Astrocyte of the spinal cord (primary cell): ENCODE measurements around the gene HS3ST5.

Experiments
- DNase-seq: peaks from one replicate; pipeline ENCODE4 v3.0.0; 2011; ENCODE audit warnings: low read depth, low spot score
- H3K4me3 ChIP-seq: 2 replicates; pipeline ENCODE4 v1.5.1; 2011; ENCODE audit warnings: low read depth, mild to moderate bottlenecking, low read length, moderate library complexity
- CTCF ChIP-seq: IDR thresholded peaks from 2 replicates; pipeline ENCODE4 v1.5.1; 2012; ENCODE audit warnings: low read depth, mild to moderate bottlenecking, low read length, inconsistent platforms
- in situ Hi-C: cut with HindIII; loops from 2 replicates; pipeline ENCODE4 v1.10.0; 2017; ENCODE audit warnings: low sequenced_read_pairs

The HS3ST5 gene

GRCh38 chr6:114144887-114145851, 197.7 kb downstream of the HS3ST5 start:
- no peak for DNase-seq
- no peak overlapping the region for H3K4me3 ChIP-seq
- TF ChIP-seq CTCF: no peak
- in situ Hi-C loops: no loop called here

DNA sequence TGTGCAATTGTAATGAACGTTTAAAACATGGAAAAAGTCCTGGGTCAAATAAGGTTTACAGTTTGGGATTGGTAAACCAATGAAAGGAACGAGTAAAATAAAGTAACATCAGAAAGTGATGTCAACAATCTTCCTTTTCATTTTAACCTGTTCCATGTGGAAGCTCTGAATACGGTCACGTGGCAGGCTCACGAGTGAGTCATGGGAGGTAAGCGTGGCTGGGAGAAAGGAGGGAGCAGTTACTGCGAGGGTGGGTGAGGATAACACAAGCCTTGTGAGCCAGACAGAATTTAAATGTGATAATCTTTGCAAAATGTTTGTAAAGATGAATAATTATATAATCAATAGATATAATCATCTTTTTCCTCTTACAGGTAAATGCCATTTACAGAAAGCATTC, 200.6 kb downstream of the HS3ST5 start:
- in situ Hi-C loops: no loop called here
- H3K4me3 ChIP-seq: no peak overlapping the region
- DNase-seq: no peak
- no peak for TF ChIP-seq CTCF

DNA sequence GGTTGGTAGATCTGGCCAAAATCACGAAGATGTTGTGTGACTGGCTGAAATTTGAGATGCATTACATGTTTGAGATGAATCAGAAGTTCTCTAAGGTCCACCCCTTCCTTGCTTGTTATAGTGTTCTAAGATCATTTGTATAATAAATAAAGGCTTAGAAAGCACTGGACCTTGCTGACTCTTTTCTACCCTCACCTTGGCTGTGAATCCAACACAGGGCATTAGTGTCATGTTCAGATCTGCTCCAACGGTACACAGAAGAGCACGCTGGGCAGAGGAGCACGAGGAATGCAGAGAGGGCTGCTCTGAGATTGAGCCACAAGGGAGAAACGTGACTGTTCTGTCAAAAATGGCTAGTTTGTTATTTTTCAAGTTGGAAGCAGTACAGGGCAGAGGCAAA, 202.4 kb downstream of the HS3ST5 start:
- H3K4me3 ChIP-seq: no peak overlapping the region
- DNase-seq: peak; percentile 12
- in situ Hi-C loops: no loop called here
- no peak for TF ChIP-seq CTCF

DNA sequence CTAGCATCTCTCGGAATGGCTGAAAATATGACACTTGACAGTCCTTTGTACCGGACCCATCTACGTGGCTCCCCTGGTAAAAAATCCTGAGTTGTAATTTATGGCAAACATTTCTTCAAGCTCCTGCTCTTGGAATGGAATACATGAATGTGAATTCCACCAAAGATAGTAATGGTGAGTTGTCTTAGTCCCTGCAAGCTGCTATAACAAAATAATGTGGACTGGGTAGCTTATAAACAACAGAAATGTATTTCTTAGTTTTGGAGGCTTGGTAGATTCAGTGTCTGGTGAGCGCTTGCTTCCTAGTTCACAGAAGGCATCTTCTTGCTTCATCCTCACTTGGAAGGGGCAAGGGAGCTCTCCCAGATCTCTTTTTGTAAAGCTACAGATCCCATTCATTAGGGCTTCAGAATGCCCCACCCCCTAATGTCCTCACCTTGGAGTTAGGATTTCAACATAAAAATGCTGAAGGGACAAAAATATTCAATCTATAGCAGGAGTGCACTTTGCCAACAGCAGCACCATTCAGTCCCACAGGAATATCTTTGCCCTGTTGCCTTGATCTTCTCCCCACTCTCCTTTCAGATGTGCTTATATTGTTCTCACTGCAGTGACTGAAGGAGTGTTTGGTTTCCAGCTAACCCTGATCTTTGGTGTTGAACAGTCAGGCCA, 204.1 kb downstream of the HS3ST5 start:
- no peak for TF ChIP-seq CTCF

GRCh38 chr6:114135363-114135971, 207.4 kb downstream of the HS3ST5 start:
- TF ChIP-seq CTCF: no peak
- H3K4me3 ChIP-seq: no peak overlapping the region
- in situ Hi-C loops: no loop called here
- DNase-seq: no peak

More for the DNA sequence above, 204.1 kb downstream of the HS3ST5 start:
- no peak overlapping the region for H3K4me3 ChIP-seq
- in situ Hi-C loops: no loop called here
- no peak for DNase-seq

DNA sequence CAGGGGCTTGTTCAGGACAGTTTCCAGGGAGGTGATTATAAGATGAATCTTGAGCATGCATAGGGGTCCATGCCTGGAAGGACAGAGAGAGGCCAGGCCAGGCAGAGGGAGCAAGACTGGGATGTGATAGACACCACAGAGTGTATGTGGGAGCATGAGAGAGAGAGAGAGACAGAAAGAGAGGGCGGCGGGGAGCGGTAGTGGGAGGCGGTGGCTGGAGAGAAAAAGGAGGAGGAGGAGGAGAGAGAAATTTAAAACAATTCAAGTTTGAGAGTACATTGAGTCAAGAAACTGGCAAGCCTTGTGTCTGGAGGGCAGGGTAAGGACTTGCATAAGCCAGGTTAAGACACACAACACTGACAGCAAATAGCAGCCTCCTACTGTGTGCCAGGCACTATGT, 209.0 kb downstream of the HS3ST5 start:
- H3K4me3 ChIP-seq: no peak overlapping the region
- DNase-seq: no peak
- in situ Hi-C loops: no loop called here
- no peak for TF ChIP-seq CTCF
